MCF 10A (cell line): ENCODE results near the gene CYP2J2. TPM values are rescaled to one million over a fixed set of nuclear protein-coding genes. Genes with fewer than 3 reads are reported as not detected.
"Not testable (repeated sequence)": the region's sequence is repeated elsewhere in the genome, so short reads cannot be mapped to it uniquely, and the experiment has no call there.

Experiments
- BruUV-seq: library from RNA; stranded (reverse); fragments of 400-500 nt; replicated peaks from 2 replicates; lab custom pipeline; 2021; lab: Mats Ljungman, UMichigan
- CTCF ChIA-PET: fragments of 300-600 bp; sonication (Branson Sonifier 250); formaldehyde crosslinking; extraction: SDS; loops from one replicate; lab custom pipeline; 2021; ENCODE audit warnings: antibody characterized with exemption, inconsistent platforms; lab: Yijun Ruan, JAX
- POLR2A ChIA-PET: fragments of 300-600, 350-650 bp; sonication (Branson Sonifier 250); formaldehyde crosslinking; extraction: SDS; loops from one replicate; lab custom pipeline; 2020; ENCODE audit warnings: antibody characterized with exemption, inconsistent platforms; lab: Yijun Ruan, JAX
- DNase-seq: peaks from one replicate; pipeline ENCODE4 v3.0.0-alpha.2; 2018; ENCODE audit not compliant: unreplicated experiment
- H3K27ac Mint-ChIP-seq: one replicate; pipeline ENCODE4 v1.8.0; 2022; ENCODE audit warnings: mild to moderate bottlenecking, low read depth, mixed read lengths; ENCODE audit not compliant: unreplicated experiment
- H3K27me3 Mint-ChIP-seq: one replicate; pipeline ENCODE4 v1.8.0; 2022; ENCODE audit warnings: mixed read lengths; ENCODE audit not compliant: insufficient read depth, unreplicated experiment
- H3K36me3 Mint-ChIP-seq: one replicate; pipeline ENCODE4 v1.8.0; 2022; ENCODE audit warnings: mild to moderate bottlenecking, moderate library complexity, mixed read lengths; ENCODE audit not compliant: insufficient read depth, unreplicated experiment
- H3K4me1 Mint-ChIP-seq: one replicate; pipeline ENCODE4 v1.8.0; 2022; ENCODE audit warnings: mixed read lengths; ENCODE audit not compliant: insufficient read depth, unreplicated experiment
- H3K4me3 Mint-ChIP-seq: one replicate; pipeline ENCODE4 v1.8.0; 2022; ENCODE audit warnings: mild to moderate bottlenecking, moderate library complexity, mixed read lengths; ENCODE audit not compliant: unreplicated experiment
- H3K9me3 Mint-ChIP-seq: one replicate; pipeline ENCODE4 v1.8.0; 2022; ENCODE audit warnings: mixed read lengths; ENCODE audit not compliant: unreplicated experiment
- intact Hi-C: fragments of 100-400 bp; cut with micrococcal nuclease; formaldehyde crosslinking; loops from 2 replicates; pipeline ENCODE4 v1.14.1; 2022
- total RNA-seq: library from RNA; stranded (reverse); gene quantifications from 2 replicates; pipeline ENCODE4 v1.2.3, GENCODE V29; 2022
- TF ChIP-seq, protein P1 (sequence below): fragments of 200-600 bp; IDR thresholded peaks from one replicate; pipeline ENCODE4 v1.8.0; 2022; ENCODE audit warnings: antibody characterized with exemption, mild to moderate bottlenecking; ENCODE audit not compliant: unreplicated experiment

The CYP2J2 gene
- total RNA-seq, 1 experiment from 2014 or later, result 0.42 TPM

DNA sequence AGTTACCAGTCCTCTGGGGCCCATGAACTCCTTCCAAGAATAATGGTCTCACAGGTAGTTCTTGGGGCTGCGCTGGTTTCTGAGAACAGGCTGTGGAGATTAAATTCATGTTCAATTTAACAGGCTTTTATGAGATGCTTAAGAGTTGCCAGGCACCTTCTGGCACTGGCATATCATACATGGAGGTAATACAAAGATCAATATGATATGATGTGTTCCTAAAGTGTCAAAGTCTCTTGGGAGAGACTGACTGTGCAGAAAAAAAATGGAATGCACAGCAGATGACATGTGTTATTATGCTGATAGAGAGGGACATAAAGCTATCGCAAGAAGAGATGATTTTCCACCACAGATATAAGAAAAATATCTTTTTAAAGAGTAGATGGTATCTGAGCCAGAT lies 6.8 kb downstream of the CYP2J2 start:
- H3K27ac Mint-ChIP-seq, result no peak overlapping the region
- no peak for DNase-seq
- CTCF ChIA-PET, result interaction anchor here (0.5 to 1.1 kb wide), 4 partner anchors 41 to 911 kb away, joined by 3 read pairs; no protein-coding TSS in a partner anchor
- intact Hi-C loops, result no loop called here
- BruUV-seq, result no TSS peak
- no peaks in the 10 kb centered on the region for H3K36me3 Mint-ChIP-seq
- H3K4me1 Mint-ChIP-seq, result peaks cover 6% of the 10 kb centered on the region
- POLR2A ChIA-PET, result interaction anchor here (0.5 kb wide), 1 partner anchor 10 kb away, joined by 3 read pairs; no protein-coding TSS in a partner anchor
- H3K4me3 Mint-ChIP-seq, result no peak overlapping the region
- H3K9me3 Mint-ChIP-seq, result peaks cover 8% of the 10 kb centered on the region
- TF ChIP-seq, protein P1, sequence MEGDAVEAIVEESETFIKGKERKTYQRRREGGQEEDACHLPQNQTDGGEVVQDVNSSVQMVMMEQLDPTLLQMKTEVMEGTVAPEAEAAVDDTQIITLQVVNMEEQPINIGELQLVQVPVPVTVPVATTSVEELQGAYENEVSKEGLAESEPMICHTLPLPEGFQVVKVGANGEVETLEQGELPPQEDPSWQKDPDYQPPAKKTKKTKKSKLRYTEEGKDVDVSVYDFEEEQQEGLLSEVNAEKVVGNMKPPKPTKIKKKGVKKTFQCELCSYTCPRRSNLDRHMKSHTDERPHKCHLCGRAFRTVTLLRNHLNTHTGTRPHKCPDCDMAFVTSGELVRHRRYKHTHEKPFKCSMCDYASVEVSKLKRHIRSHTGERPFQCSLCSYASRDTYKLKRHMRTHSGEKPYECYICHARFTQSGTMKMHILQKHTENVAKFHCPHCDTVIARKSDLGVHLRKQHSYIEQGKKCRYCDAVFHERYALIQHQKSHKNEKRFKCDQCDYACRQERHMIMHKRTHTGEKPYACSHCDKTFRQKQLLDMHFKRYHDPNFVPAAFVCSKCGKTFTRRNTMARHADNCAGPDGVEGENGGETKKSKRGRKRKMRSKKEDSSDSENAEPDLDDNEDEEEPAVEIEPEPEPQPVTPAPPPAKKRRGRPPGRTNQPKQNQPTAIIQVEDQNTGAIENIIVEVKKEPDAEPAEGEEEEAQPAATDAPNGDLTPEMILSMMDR, result no peak
- H3K27me3 Mint-ChIP-seq, result peaks cover 58% of the 10 kb centered on the region

DNA sequence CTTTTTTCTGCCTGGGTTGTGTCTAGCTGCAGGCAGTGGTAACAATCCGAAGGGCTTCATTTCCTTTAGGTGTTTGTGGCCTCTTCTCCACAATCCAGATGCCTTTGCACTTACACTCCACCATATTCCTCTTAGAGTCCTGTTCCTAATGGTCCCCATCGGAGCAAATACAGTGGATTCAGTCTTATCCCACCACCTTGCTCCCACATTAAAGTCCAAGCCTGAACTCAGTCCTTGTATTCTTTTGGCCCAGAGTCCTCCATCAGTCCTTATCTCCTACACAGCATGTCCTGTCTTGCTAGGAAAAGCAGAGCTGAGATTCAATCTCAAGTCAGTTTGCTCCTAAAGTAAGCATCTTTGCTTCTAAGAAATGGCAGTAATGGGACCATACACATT lies 8.8 kb downstream of the CYP2J2 start:
- DNase-seq, result no peak
- ChIA-PET CTCF (interaction anchor here (0.7 to 1.6 kb wide), 4 partner anchors 14 to 51 kb away, joined by 3 to 4 read pairs (median 3); no protein-coding TSS in a partner anchor), POLR2A (interaction anchor here (0.5 kb wide), 1 partner anchor 304 kb away, joined by 3 read pairs; no protein-coding TSS in a partner anchor)
- H3K4me1 Mint-ChIP-seq, result peaks cover 6% of the 10 kb centered on the region
- H3K27ac Mint-ChIP-seq, result no peak overlapping the region
- H3K4me3 Mint-ChIP-seq, result no peak overlapping the region
- no peaks in the 10 kb centered on the region for H3K36me3 Mint-ChIP-seq
- no peaks in the 10 kb centered on the region for H3K9me3 Mint-ChIP-seq
- TF ChIP-seq, protein P1, result no peak
- no TSS peak for BruUV-seq
- peaks cover 46% of the 10 kb centered on the region for H3K27me3 Mint-ChIP-seq
- intact Hi-C loops, result no loop called here

DNA sequence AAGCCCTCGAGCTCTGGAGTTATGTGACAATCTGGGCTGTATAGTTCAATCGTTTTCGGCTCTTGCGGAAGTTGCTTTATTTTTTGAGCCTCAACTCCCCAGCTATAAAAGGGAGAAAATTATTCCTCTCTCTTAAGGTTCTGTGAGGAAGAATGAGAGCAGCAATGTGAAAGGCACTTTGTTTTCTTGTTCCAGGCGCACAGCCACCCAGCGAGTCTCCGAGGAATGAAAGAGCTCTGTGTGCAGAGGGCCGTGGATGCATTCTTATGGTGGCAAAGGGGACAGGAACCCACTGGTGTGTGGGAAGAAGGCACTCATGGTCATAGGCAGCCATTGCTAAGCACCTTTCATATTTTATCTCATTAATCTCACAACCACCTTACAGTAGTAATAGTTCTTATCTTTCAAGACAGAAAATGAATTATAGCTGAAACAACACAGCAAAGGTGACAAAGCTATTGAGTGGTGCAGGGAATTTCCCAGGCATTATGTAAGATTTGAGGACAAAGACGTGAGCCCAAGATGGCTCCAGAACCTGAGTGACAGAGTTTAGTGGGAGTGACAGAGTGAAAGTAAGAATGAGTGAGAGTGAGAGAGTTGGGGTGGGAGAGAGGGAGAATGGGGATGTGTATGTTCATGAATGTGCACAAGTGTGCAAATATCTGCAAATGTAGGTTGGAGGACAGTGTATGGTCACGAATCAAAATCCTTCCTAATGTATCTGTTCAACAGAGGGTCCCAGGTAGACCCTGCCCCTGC lies 9.4 kb downstream of the CYP2J2 start:
- ChIA-PET POLR2A (interaction anchor here (0.5 kb wide), 1 partner anchor 305 kb away, joined by 3 read pairs; no protein-coding TSS in a partner anchor), CTCF (interaction anchor here (0.5 to 1.6 kb wide), 5 partner anchors 14 to 930 kb away, joined by 3 to 4 read pairs (median 3); no protein-coding TSS in a partner anchor)
- intact Hi-C loops, result no loop called here
- Mint-ChIP-seq H3K9me3 (no peaks in the 10 kb centered on the region), H3K27ac (no peak overlapping the region), H3K36me3 (no peaks in the 10 kb centered on the region), H3K27me3 (peaks cover 46% of the 10 kb centered on the region), H3K4me1 (peaks cover 6% of the 10 kb centered on the region), H3K4me3 (no peak overlapping the region)
- no peak for DNase-seq
- TF ChIP-seq, protein P1, result no peak
- no TSS peak for BruUV-seq

DNA sequence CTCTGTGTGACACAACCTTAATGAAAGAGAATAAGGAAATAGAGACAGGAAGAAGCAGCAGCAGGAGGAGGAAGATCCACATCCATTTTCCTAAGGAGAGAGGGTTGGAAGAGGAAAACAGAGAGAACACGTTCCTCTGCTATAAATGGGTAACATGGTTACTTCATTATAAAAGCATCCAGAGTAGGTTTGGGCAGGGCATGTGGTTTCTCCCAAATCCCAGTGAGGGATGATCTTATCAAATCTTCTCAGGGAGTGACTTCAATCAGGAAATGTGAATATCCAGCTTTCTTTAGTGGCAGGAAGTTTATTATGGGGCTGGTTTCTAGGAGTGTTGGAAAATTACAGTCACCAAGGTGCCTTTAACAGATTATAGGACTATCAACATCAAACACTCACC lies 11.1 kb downstream of the CYP2J2 start:
- BruUV-seq, result no TSS peak
- DNase-seq, result no peak
- Mint-ChIP-seq H3K36me3 (no peaks in the 10 kb centered on the region), H3K4me1 (peaks cover 6% of the 10 kb centered on the region), H3K4me3 (no peak overlapping the region), H3K27ac (no peak overlapping the region), H3K27me3 (peaks cover 37% of the 10 kb centered on the region), H3K9me3 (no peaks in the 10 kb centered on the region)
- intact Hi-C loops, result no loop called here
- TF ChIP-seq, protein P1, result no peak
- POLR2A ChIA-PET, result no interaction called here
- CTCF ChIA-PET, result no interaction called here

DNA sequence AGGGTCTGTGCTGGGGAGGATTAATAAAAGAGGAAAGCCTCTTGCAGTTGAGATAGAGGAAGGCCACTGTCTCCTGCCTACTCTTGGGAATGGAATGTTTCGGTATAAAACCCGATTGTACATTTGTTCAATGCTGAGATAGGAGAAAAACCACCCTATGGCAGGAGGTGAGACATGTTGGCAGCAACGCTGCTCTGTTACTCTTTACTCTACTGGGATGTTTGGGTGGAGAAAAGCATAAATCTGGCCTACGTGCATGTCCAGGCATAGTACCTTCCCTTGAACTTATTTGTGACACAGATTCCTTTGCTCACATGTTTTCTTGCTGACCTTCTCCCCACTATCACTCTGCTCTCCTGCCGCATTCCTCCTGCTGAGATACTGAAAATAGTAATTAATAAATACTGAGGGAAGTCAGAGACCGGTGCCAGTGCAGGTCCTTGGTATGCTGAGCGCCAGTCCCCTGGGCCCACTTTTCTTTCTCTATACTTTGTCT lies 11.7 kb downstream of the CYP2J2 start:
- H3K27ac Mint-ChIP-seq, DNase-seq, H3K4me1 Mint-ChIP-seq, H3K36me3 Mint-ChIP-seq, H3K4me3 Mint-ChIP-seq, BruUV-seq, POLR2A ChIA-PET, intact Hi-C loops, H3K9me3 Mint-ChIP-seq: not testable (repeated sequence)
- peaks cover 30% of the 10 kb centered on the region for H3K27me3 Mint-ChIP-seq
- CTCF ChIA-PET, result interaction anchor here (1.7 kb wide), 1 partner anchor 33 kb away, joined by 5 read pairs; no protein-coding TSS in a partner anchor
